Measurements from ENCODE around the gene GET4.

Gene GET4, protein sequence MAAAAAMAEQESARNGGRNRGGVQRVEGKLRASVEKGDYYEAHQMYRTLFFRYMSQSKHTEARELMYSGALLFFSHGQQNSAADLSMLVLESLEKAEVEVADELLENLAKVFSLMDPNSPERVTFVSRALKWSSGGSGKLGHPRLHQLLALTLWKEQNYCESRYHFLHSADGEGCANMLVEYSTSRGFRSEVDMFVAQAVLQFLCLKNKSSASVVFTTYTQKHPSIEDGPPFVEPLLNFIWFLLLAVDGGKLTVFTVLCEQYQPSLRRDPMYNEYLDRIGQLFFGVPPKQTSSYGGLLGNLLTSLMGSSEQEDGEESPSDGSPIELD

GRCh38 chr7:876077-876971, at the start of gene GET4:
Gene GET4 (plus strand): TSS chr7:876554. CDS start chr7:876646, 92 bp downstream.
- peak; percentile 90 for DNase-seq (ENCODE audit: low spot score)

DNA sequence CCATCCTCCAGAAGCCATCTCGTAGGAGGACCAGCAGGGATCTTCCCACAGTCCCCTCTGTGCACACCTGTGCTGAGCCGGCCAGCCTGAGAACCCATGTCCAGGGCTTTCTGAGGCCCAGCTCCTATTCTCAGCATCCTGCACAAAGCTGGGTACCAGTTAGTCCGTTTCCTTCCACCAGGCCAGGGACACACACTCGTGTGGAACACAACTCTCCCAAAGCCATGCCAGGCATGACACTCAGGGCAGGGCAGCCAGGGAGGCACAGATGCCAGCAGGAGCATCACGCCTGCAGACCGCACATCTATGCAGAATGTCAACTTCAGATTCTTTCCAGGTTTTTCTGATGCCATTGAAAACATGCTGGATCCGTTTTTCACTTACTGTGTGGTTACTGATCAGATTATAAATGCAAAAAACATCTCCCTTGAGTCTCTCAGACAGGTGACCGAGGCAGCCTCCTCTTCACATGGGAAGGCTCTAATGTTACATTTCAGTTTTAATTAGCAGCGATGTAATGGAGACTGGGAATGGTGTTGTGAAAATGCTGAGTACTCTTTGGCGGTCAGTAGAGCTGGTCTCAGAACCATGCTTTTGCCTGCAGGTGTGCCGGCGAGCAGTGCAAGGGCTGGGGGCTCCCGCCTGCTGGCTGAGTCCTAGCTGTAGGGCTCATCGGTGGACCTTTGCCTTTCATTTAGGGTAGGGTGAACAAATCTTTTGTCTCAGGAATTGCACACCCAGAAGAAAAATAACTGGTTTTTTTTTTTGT, 47.4 kb upstream of the GET4 start:
- no peak for DNase-seq (ENCODE audit: low spot score)

DNA sequence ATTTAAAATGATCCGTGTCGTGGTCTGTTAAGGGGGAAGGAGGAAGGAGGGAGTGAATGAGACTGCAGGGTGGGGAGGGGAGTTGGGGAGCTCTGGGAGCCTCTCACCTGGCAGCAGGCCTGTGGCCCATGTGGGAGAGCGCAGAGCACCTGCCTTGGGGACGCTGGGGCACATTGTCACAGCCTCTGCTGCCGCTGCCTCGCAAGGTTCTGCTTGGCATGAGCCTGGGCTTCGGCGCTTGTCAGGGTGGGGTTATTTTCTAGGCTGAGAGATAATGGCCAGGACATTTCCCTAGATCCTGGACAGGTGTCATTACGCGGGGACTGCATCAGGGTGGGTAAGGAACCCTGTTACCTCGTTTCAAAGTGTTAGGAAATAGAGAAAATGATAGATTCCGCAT, 46.3 kb upstream of the GET4 start:
- DNase-seq (ENCODE audit: low spot score) = no peak

DNA sequence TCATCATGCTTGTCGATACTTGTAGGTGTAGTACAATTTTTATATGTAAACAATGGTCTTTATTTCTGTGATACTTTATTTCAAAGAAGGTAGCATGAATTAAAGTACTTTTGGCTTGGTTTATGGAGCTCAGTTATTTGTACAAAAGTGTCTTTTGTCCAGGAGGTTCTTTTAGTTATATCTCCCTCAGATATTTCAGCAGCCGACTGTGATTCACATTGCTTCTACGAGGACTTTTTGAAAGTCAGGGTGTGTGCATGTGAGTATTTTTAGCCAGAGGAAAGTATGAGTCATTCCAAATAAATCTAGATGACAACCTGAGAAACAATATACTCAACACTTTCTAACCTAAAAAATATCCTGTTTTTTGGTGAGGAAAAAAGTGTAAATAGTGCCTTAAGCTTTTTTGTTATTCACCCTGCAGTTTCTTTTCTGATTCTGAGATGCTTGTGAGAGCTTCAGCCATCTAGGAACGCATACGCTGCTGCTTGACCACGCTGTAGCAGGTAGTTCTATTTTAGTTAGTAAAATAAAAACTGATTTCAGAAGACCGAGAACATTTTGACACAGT, 44.7 kb upstream of the GET4 start:
- peak; percentile 95 for DNase-seq (ENCODE audit: low spot score)

DNA sequence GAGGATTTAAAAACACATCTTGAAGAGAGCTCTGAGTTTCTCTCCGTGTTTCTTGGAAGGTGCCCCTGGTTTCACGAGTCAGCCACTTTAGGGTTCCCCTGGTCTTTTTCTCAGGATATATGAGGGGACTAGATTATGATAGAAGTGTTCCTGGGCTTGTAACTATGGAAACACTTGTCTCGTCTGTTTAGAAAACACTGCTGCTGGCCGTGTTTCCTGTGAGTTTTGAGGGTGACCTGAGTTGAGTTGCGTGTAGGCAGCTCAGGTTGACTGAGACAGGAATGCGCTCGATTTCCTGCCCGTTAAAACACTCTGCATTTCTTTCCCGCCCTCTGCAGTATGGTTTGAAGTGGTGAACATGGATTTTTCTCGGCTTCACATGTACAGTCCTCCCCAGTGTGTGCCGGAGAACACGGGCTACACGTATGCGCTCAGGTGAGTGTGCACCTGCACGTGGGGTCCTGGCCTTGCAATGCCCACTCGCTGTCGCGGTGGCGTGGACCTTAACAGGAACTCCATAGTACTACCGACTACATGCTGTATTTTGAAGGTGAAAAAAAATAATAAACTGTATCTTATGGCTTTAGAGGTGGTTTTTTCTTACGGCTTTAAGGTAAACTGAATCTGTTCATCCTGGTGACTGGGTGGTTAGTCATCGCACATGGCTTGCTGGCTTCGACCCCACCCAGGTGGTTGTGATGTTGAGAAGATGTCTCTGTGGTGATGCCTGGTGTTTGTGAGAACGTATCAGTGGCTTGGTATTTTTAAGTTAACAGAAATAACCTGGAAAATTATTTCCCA, 44.0 kb upstream of the GET4 start, which contains the start of gene SUN1:
SUN1 (plus strand) TSS at position 310 of the 801 bp plus-strand sequence; CDS start at position 359, 49 bp downstream.
- peak; percentile 76 for DNase-seq (ENCODE audit: low spot score)

- no peak for DNase-seq (ENCODE audit: low spot score)
Measured at GRCh38 chr7:832968-833424, 43.4 kb upstream of the GET4 start.

DNA sequence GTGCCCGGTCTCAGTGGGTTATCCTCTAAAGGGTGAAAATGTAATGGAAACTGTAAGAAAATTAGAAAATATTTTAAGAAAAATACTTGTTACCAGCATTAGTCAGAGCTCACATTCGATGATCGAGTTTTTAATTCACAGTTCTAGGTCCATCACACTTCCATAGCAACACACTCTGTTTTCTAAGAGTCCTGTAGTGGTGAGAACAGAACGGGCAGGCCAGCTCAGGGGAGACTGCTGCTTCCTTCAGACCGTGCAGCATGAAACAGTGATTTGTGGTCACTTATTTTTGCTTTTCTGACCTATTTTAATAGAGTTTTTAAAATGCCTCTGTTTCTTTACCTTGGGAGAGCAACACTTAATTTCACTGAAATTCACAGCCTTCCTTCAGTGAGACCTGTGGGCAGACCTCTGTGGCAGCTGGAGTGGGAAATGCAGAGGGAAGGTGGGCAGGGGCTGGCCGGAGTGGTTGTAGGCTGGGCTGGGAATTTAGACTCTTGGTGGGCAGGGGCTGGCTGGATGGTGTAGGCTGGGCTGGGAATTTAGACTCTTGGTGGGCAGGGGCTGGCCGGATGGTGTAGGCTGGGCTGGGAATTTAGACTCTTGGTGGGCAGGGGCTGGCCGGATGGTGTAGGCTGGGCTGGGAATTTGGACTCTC, 42.6 kb upstream of the GET4 start:
- DNase-seq (ENCODE audit: low spot score) = no peak

GRCh38 chr7:834277-834676, 42.1 kb upstream of the GET4 start:
- DNase-seq (ENCODE audit: low spot score) = no peak

GRCh38 chr7:835021-835420, 41.3 kb upstream of the GET4 start:
- DNase-seq (ENCODE audit: low spot score) = no peak

DNA sequence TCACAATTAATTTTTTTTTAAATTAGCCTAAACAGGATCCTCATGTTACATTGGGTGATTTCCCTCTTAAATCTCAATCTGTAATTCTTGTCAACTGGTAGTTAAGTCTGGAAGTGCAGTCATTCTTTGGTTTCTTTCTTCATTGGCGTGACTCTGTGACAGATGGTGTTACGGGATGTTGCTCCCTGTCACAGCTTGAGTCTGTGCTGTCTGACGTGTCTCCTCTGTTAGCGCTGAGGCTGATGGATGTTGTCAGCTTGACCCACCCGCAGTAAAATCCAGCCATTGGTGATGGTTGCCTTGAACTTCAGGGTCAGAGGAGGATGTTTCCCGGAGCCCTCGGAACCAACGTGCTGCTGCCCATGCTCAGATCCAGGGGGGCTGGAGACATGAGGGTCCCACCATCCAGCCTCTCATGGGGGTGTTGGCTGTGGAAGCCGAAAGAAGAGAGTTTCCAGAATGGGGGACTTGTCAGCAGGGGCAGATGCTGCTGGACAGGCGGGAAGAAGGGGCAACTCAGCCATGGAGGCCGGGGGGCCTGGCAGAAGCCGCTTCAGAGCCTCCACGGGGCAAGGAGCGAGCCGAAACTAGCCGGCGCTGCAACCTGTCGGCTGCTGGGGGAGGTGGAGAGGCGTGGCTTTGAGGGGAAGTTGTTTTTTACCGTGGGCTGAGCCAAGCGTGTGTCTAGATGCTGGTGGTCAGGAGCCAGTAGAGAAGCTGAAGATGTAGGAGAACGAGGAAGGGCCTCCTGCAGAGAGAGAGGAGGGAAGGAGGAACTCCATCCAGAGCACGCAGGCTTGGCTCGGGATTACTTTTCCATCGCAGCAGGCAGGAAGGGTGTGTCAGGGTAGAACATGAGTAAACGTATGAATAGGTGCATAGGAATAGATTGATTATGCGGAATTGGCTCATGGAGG, 40.6 kb upstream of the GET4 start:
- no peak for DNase-seq (ENCODE audit: low spot score)

DNA sequence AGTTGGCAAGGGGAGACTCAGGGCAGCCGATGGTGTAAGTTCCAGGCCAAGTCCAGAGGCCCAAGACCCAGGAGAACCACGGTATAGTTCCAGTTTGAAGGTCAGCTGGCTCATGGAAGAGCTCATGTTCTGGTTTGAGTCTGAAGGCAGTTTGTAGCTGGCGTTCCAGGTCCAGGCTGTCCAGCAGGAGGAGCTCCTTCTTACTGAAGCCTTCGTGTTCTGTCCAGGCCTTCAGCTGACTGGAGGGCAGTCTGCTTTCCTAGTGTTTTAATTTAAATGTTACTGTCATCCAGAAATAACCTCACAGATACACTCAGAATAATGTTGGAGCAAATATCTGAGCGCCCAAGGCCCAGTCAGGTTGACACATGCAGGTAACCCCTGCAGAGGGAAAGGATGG, 39.9 kb upstream of the GET4 start:
- DNase-seq (ENCODE audit: low spot score) = no peak

GRCh38 chr7:837001-837400, 39.4 kb upstream of the GET4 start:
- no peak for DNase-seq (ENCODE audit: low spot score)

GRCh38 chr7:840001-840600, 36.3 kb upstream of the GET4 start:
- DNase-seq (ENCODE audit: low spot score) = no peak

DNA sequence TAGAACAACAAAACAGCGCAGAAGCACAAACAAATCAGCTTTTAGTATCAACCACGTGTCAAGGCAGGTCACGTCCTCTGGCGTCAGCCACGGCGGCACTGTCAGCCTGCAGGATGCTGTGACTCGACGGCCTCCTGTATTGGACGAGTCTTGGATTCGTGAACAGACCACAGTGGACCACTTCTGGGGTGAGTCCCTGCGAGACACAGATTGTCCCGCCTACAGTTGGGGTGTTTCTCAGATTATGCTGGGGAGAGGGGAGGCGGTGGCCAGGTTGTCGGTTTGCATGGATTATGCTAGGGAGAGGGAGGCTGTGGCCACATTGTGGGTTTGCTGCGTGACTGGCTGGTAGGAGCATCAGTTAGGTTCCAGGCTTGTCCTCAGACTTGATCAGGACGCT, 34.4 kb upstream of the GET4 start:
- no peak for DNase-seq (ENCODE audit: low spot score)

DNA sequence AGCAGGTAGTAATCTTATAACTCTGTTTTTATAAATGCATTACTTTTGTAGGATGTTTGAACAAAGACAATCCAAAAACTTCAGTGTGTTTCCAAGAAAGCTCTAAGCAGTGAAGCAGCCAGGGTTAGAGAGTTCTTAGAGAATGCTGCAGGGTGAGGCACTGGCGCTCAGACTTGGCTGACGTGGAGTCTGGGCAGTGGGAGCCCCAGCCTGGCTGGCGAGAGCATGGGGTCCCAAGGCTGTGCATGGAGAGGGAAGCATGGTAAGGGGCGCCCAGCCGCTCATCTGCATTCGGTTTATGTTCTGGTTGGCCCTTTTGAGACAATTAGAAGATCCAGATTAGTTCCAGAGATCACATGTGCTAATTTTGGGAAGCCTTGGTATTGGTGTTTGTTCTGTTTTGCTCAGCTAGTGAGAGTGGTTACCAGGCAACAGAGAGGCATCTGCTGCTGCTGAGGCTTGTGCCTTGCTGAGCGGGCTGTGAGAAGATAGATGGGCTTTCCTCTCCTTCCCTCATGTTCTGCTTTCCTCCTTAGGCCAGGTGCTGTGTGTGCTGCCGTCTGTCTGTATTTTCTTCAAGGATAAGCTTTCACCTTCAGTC, 33.8 kb upstream of the GET4 start:
- no peak for DNase-seq (ENCODE audit: low spot score)

DNA sequence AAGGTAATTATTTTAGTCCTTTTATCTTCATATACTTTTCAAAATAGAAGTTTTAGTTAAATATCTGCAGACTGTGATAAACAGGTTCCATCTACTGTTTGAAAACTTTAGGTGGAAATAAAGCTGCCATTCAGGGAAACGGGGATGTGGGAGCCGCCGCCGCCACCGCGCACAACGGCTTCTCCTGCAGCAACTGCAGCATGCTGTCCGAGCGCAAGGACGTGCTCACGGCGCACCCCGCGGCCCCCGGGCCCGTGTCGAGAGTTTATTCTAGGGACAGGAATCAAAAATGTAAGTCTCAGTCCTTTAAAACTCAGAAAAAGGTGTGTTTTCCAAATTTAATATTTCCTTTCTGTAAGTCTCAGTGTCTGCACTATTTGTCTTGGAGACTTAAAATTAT, 33.1 kb upstream of the GET4 start:
- DNase-seq (ENCODE audit: low spot score) = no peak

DNA sequence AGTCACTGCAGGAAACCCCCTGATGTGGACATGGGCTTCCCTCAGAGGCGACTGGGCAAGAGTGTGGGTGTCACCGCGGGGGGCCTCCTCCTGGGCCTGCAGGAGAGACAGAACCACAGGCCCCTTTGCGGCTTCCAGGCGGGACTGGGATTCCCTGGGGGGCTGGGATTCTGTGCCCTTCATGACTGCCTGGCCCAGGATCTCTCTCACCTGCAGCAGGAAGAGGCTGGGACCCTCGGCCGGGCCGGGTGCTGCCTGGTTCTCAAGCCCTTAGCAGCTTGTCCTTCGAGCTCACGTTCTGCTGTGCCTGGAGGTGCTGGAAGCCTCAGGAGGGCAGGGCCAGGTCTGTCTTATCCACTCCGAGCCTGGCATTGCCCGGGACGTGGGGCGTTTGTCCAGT, 32.3 kb upstream of the GET4 start:
- no peak for DNase-seq (ENCODE audit: low spot score)

GRCh38 chr7:844514-844913, 31.8 kb upstream of the GET4 start:
- DNase-seq (ENCODE audit: low spot score) = no peak

GRCh38 chr7:845091-845490, 31.3 kb upstream of the GET4 start:
- DNase-seq (ENCODE audit: low spot score) = no peak
